Measurements from ENCODE around the gene TEX101.

DNA sequence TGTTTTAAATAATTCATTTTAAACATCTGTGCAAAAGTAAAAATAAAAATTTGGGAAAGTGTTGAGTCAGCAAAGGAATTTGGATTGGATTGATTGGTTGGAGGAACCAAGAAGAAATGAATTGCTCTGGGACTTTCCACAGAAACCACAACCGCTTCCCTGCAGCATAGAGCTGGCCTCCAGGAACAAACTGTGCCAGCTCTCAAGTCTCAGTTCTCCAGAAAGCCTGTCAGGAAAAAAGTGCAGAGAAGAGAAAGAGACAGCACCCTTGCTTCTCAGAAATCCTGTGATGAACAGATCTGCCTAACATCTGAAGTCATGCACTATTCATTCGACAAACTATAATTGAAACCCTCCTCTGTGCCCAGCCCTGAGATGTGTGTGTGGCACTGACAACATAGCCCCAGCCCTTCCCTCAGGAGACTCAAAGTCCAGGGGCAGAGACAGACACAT lies 35.9 kb downstream of the TEX101 start:
- TF ChIP-seq, protein P1, sequence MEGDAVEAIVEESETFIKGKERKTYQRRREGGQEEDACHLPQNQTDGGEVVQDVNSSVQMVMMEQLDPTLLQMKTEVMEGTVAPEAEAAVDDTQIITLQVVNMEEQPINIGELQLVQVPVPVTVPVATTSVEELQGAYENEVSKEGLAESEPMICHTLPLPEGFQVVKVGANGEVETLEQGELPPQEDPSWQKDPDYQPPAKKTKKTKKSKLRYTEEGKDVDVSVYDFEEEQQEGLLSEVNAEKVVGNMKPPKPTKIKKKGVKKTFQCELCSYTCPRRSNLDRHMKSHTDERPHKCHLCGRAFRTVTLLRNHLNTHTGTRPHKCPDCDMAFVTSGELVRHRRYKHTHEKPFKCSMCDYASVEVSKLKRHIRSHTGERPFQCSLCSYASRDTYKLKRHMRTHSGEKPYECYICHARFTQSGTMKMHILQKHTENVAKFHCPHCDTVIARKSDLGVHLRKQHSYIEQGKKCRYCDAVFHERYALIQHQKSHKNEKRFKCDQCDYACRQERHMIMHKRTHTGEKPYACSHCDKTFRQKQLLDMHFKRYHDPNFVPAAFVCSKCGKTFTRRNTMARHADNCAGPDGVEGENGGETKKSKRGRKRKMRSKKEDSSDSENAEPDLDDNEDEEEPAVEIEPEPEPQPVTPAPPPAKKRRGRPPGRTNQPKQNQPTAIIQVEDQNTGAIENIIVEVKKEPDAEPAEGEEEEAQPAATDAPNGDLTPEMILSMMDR (IDR thresholded peaks at IDR 0.05 in 4 of 5, conservative IDR thresholded peaks at IDR 0.05 in 1 of 5): no peak
- TF ChIP-seq POLR2A (IDR thresholded peaks at IDR 0.05): no peak

Data from gastrocnemius medialis (tissue), 4 donors.